ENCODE data around the gene PCCB.
"Not testable (repeated sequence)": the region's sequence is repeated elsewhere in the genome, so short reads cannot be mapped to it uniquely, and the experiment has no call there.

The PCCB gene

DNA sequence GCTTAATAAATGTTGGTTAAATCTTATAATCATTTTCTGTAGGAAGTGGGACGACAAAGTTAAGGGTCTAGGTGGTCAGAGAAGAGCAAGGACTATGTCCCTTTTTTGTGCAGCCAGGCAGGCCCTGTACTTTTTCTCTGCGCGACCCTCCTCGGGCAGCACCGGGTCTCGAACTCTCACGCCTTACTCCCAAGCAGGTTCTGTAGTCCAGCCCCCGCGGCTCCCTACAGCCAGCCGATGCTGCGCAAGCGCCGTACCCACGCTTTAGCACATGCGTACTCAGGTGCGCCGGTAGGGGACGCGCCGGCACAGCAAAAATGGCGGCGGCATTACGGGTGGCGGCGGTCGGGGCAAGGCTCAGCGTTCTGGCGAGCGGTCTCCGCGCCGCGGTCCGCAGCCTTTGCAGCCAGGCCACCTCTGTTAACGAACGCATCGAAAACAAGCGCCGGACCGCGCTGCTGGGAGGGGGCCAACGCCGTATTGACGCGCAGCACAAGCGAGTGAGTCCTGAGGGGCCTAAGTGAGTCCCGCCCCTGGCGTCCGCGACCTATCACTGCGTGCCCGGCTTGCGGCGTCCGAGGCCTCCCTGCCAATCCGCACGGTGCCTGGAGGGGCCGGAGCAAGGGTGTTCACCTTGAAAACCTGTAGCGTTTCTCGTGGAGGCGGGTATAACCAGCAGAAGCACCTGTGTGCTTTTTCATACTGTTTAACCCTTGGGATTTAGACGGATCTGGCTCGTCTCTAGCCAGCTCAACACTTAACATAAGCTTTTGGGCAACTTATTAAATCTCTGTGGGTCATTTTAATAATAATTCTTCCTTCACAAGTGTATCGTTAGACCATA is at the start of gene PCCB:
TSS of gene PCCB (plus strand) at position 282 of the 844 bp plus-strand sequence. CDS start at position 318, 36 bp downstream.
- DNase-seq, result peak; percentile 95

DNA sequence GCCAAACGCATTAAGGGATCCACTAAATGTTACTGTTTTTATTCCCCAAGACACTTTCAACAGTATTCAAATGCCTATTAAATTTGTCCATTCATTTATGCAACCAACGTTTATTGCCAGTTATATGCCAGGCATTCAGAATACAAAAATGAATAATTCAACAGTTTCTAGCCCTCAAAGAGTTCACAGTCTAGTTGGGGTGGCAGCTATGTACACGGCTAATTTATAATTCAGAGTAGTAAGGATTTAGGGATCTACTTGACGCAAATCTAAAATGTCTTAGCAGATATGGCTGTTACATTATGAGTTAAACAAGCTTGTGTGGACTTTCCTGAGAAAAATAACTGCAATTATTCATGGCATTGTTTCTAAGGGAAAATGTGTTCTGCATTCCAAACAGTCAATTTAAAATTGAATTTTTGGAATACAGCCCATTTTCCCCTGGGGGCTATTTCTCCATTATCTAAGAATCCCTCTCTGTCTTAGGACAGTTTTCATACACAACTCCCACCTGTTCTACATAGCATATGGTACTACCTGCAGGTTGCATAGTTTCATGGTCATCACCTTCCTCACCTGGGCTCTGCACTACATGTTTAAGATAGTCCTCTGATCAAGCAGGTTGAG is 42.5 kb upstream of the PCCB start:
- no peak for DNase-seq

DNA sequence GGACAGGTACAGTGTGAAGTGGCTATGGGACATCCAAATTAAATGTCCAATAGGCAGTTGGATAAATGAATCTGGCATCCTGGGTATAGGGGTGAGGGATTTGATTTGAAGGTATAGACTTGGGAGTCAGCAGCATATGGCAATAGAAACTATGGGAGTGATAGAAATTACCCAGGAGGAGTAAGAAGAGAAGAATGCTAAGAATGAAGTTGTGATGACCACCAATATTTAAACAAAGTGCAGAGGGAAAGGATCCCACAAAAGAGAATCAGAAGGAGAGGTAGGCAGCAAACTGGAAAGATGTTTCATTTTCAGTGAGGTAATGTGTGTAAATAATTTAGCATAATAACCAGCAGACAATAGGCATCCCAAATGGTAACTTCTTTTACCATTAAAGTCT is 40.2 kb upstream of the PCCB start:
- no peak for DNase-seq

DNA sequence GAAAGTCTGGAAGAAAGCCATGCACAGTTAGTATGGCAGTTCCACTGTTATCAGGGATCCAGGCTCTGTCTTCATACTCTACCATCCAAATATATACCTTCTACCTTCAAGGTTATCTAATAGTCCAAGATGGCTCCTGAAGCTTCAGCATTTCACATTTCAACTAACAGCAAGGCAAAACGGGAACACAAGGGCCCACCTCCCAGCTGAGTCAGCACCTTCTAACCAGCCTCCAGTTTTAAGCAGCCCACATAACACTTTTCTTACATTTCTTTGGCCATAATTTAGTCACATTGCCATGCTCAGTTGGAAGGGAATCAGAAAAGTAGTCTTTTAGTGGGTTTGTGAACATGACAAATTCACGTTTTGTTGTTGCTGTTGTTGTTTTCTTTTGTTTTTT is 38.6 kb upstream of the PCCB start:
- no peak for DNase-seq

DNA sequence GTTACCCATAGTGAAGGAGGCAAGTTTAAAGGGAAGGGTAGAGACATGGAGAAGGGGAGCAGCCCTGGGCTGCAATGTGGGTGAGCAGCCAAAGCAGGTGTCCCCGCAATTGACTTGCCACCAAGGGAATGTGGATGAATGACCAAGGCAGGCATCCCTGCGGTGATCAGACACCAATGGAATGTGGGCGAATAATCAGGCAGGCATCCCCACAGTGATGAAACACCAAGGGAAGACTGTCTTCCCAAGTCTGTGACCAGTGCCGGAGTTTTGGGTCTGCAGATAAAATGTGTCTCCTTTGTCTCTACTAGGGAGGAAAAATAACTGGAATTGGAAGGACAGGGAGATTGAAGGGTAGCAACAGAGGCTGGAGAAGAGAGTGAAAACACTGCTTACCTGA is 27.4 kb upstream of the PCCB start:
- not testable (repeated sequence) for DNase-seq

DNA sequence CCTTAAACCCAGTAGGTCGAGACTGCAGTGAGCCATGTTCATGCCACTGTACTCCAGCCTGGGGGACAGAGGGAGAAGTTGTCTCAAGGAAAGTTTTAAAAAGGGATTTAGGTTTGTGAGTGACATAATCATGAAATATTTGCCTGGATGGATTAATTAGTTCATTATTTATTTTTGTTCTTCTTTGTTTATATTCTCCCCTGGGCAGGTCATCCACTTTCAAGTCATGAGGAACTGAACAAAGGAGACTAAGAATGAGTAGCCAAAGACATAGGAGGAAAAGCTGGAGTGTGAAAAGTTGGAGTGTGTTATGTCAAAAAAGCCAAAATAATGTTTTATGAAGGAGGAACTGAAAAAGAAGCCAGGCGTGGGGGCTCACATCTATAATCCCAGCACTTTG is 17.7 kb upstream of the PCCB start:
- no peak for DNase-seq

DNA sequence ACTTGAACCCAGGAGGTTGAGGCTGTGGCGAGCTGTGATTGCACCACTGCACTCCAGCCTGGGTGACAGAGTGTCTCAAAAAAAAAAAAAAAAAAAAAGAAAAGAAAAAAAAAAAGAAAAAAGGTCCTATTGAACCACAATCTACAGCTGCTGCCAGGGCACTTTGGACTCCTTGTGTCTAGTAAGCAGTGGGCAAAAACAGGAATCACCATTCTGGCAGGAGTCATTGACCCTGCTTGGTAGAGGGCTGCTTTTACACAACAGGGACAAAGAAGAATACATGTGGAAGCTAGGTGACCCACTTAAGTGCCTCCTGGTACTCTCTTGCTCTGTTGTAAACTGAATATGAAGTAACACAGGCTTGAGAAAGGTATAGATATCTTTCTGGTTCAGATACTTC is 14.6 kb upstream of the PCCB start:
- no peak for DNase-seq

DNA sequence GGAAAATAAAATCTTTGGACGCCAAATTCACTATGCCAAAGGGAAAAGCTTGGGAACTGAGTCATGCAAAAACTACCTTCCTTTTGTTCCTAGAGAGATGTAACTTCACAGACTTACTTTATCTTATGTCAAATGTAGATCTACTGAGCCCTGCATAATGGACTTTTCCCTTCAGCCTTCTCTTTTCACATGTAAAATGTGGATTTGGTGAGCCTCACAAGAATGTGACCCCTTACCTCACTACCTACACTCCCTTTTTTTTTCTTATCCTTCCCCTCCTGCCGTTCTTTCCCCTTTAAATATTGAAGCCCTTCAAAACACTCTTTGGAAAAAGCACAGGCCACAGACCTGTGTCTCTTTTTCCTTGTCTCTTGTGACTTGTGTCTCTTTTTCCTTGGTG is 14.0 kb upstream of the PCCB start:
- DNase-seq, result no peak

DNA sequence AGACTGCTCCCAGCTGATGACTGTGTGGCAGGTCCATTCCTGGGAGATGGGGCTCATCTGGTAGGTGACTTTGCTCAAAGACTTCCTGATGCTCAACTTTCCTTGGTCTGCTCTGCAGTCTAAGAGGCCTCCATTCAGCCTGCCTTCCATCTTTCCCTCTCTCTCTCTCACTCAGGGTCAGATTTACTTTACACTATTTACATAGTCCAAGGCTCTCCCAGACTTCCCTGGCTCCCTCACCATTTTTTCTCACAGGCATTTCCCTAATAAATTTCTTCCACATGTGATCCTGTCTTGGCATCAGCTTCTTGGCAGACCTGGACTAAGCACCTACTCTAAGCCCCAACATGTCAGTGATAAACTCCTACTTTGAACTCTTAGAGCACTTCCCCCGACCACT is 13.0 kb upstream of the PCCB start:
- no peak for DNase-seq

DNA sequence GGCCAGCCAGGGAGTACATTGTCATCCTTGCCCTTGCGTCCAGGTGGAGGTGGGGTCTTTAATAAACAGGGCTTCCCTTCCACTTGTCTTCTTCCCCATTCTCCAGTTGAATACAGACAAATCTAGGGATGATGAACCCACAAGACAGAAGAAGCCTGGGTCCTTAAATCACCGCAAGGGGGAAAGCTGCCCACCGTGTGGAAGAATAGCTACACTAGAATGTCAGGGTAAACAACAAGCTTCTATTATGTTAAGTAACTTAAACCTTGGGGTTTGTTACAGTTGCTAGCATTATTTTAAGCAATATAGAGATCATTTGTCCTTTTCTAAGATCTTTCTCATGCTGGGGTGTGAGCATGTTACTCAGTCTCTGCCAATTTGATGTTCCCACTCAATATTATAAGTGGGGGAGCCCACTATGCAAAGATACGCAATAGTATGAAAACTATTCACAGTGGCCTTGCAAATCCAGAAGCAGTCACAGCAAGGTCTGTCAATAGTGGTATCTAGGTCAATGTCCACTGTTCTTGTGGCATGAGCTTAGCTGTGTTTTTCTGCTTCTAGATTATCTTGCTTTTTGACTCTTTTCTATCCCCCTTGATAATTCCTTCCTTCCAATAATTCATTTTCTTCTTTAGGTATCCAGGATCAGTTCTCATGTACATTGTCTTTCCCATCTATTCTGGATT is 12.0 kb upstream of the PCCB start:
- no peak for DNase-seq

DNA sequence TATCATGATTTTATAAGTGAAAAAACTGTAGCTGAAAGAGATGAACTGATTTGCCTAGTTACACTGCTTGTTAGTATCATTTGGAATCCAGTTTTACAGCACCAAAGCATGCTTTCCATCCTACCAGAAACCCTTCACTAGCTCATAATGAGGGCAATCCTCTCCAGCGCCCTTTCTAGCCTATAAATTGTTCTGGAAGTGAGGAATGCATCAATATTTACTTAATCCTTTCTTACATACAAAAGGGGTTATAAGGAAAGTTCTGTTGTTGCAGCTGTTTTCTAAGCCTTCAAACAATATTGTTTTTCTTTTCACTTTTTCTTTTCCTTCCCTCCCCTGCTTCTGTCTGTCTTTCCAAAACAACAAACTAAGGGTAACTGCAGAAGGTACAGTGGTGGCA is 11.0 kb upstream of the PCCB start:
- DNase-seq, result no peak

DNA sequence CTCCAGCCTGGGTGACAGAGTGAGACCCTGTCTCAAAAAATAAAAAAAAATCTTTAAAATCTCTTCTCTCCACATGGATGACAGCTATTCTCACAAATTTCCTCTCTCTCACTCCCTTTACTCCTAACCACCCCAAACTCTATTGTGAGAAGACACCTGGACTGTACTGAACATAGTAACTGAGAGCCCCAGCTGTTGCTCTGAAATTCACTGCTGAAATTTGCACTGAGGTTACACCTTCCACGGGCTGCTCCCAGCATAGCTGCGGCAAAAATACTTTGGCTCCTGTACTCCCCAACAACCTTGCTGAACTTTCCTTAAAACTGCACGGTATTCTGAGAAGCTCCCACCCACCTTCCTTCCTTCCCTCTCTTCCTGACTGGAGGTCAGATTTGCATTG is 4.4 kb upstream of the PCCB start:
- DNase-seq, result no peak

DNA sequence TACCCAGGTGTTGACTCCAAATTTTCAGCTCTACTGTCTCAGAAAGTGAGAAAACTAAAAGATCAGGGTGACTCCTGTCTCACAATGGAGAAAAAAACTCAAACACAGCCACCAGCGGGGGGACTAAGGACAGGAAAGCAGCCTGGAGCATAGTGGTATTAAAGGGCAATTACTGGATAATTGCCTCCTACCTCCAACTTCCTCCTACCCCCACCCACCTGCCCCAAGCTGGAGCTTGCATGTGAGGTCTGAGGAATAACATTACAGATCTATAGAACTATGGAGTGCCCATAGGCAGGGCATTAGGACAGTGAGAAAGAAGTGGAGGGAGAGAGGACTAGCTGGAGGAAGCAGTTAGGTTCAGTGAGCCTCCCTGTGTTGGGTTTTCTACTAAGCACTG is 2.7 kb upstream of the PCCB start:
- DNase-seq, result no peak

DNA sequence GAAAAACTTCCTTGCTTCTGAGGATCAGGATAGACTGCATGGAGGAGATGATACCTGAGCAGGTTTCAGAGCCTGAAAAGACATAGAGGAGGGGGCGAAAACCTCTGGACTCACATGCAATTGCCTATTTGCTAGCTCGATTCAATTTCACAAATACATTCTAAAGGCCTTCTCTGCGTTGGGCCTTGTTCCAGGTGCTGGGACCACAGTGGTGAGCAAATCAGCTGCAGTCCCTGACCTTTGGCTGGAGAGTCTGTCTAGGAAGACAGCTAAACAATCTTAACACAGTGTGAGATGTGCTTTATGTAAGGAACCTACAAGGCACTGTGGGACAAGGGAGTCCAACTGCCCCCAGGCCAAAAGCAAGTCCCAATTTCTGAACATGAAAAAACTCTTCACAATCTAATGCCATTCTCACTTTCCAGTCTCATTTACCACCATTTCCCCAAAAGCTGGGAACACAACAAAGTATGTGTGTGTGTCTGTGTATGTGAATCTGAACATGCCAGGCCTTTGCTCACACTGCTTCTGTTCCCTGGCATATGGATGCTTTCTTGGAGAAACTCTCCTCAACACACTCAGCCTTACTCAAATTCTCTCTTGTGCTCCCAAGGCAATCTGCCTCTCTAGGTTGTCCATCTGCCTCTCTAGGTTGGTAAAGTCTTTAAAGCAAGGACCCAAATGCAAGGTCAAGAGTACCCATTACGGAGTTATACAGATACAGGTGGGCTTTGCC is 2.1 kb upstream of the PCCB start:
- no peak for DNase-seq

DNA sequence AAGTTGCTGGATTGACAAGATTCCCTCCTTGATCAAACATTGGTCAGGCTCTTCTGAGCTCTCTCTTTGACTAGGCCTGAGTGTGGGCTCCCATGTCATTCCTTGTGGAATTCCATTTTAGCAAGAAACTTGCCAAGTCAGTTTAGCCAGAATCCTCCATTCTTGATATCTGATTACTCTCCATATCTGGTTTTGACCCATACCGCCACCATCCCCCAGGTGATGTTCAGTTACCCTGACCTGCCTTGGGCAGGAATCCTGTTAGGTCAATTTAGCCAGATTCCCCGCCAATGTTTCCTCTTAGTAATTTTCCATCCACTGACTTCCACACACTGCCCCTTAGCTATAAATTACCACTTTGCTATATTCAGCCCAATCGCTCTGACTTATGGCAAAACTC is 1.0 kb upstream of the PCCB start:
- no peak for DNase-seq

DNA sequence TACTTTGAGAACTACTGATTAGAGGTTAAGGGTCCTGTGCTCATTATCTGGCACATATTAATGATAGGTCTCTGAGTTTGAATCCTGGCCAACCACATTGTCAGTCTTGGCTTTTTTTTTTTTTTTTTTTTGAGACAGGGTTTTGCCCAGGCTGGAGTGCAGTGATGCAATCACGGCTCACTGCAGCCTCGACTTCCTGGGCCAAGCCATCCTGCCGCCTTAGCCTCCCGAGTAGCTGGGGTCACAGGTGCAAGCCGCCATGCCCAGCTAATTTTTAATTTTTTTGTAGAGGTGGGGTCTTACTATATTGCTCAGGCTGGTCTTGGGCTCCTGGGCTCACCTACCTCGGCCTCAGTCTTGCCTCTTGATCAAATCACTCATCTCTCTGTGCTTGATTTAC is 547 bp upstream of the PCCB start:
- DNase-seq, result no peak

DNA sequence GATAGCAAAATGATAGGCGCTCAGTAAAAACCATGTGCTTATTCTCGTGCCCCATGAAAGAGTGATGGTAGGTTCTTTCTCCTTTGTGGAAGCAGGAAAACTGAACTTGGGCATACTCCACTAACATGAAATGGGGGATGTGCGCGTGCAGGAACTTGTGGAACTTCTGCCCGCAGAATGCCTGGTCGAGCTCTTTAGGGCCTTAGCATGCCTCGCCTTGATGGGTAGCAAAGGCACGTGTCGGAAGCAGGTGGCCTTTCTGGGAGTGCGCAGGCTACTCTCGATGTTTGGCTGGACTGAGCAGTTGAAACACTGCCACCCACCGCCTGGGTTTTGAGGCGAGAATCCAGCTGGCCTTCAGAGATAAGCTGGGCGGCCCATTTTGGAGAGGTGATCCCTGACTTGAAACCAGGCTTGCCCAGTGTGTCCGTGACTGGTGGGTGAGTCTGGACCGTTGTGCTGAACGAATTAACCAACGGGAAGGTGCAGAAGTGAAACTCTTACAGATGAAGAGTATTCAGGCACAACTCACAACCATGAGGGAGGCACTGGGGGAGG is 842 bp downstream of the PCCB start:
- peak; percentile 64 for DNase-seq

DNA sequence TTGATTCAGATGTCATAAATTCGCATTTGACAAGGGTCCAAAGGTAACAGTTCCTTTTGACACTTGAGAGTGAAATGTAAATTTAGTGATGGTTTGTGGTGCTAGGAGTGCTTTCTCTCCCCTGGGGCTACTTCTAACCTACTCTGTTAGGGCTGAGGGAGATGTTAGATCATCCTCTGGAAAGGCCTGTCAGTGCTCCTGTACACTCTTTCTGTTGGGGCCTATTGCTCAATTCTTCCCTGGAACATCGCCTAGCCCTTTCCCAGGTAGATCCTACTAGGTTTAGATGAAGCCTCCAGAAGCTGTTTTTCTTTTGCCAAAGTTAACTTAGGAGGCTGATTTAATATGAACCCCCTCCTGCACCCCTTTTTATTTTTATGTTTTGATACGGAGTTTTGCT is 1.4 kb downstream of the PCCB start:
- DNase-seq, result no peak

DNA sequence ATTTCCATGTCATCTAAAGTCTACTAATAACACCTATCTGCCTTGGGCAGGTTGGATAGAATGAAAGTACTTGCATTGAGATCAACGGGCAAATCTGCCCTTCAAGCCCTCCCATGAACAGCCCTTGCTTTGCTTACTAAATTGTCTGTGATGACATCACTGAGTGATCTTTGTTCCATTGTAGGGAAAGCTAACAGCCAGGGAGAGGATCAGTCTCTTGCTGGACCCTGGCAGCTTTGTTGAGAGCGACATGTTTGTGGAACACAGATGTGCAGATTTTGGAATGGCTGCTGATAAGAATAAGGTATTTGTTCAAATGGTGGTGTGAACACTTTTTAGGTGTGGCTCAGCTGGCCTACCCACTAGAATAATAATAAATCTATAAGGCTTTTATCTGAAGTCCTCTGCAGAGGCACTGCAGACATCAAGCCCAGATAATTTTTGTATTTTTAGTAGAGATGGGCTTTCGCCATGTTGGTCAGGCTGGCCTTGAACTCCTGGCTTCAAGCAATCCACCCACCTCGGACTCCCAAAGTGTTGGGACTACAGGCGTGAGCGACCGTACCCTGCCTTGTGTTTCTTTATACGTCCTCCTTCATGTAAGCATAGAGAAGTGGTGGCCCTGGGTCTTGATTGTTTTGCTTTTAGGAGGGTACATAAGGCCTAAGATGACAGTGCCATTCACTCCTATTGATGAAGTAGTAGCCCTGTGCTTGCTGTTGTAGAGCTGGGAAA is 5.7 kb downstream of the PCCB start:
- DNase-seq, result no peak

DNA sequence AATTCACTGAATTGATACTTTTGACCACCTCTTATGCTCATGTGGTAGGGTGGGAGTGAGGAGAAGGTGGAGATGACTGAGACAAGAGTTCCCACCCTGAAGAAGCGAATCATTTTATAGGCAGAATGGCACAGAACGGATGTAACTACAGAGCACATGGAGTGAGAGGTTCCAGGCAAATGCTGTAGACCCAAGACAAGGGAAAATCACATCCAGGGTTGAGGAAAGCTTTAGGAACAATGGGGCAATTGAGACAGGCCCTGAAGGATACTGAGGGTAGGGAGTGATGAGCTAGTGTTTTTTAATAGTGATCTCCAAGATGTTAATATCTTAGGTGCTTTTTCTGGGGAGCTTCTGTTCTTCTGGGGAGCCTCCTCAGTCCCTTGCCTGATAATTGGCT is 8.1 kb downstream of the PCCB start:
- no peak for DNase-seq

DNA sequence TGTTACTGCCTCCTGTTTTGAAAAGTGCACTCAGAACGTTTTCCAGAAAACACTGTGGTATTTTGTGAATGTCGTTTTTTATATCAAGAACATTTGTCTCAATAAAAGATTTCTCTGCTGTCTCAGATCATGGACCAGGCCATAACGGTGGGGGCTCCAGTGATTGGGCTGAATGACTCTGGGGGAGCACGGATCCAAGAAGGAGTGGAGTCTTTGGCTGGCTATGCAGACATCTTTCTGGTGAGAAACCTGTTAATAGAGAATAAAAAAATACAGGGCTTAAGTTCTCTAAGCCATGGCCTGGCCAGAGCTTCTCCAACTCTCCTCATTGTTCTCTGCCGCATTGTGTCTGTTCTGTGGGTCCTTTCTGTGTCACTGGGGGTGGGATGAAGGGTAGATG is 11.7 kb downstream of the PCCB start:
- DNase-seq, result no peak

DNA sequence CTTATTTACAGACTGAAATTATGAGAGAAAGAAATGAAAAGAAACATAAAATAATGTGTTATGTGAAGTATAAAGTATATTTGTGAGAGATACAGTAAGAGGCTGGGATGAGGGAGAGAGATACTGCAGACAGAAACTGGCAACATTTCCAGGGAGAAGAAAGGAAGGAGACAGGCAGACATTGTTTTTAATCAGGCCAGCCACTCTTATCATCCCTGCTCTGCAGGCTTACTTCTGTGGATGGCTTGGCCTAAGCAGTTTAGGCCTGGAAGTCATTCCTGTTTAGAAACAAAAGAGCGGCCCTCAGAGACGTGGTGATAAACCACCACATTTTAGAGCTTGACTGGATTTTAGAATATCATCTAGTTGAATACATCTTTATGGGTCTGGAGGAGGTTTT is 12.4 kb downstream of the PCCB start:
- no peak for DNase-seq
